ENCODE data around the gene PROK1.

PROK1 gene

DNA sequence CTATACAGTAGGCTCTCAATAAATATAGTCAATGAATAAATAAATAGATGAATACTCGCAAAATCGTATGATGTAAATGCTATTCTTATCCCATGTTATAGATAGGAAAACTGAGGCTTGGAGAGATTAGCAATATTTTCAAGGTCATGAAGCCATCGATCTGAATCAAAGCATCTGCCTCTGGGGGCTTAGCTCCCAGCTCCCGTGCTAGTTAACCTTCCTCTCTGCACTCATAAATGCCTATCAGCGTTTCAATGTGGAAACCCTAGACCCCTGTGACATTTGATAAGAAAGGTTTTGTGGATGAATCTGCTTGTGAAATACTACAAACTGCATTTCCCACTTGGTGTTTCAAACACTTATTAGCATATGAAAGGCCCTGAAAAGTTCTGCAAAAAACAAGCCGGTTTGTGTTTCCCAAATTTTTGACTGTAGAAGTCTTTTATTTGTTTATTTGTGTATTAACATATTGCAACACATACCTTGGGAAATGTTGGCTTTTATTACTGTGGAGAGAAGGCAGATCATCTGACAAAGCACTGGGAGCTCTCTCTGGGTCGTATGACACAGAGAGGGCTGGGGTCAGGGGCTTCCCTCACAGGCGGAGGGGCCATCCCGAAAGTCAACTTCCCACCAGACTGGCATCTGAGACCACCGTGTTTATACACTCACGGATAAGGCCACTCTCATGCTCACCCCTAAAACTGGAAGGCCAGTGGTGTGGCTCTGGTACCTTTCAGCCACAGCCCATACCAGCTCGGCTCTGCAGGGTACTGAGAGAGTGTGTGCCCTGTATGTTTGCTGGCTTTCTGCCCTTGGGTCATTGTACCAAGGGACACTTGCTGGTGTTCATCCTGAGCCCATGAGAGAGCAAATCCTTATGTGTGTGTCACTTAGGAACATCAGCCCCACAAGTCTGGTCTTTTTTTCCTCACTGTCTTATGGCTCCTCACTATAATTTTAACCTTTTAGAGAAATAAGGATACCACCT is 993 bp upstream of the PROK1 start:
- no peak overlapping the region for H3K27ac ChIP-seq
- no peak for TF ChIP-seq CTCF (conservative IDR thresholded peaks at IDR 0.05)

GRCh38 chr1:110452330-110452729 is 1.4 kb downstream of the PROK1 start:
- no peak for TF ChIP-seq CTCF (conservative IDR thresholded peaks at IDR 0.05)
- H3K27ac ChIP-seq, result no peak overlapping the region

- no peak overlapping the region for H3K27ac ChIP-seq
- no peak for TF ChIP-seq CTCF (conservative IDR thresholded peaks at IDR 0.05)
Observed at GRCh38 chr1:110453829-110454228, 2.9 kb downstream of the PROK1 start.

- no peak for TF ChIP-seq CTCF (conservative IDR thresholded peaks at IDR 0.05)
- H3K27ac ChIP-seq, result no peak overlapping the region
Observed at GRCh38 chr1:110454328-110454727, 3.4 kb downstream of the PROK1 start.

- TF ChIP-seq CTCF (conservative IDR thresholded peaks at IDR 0.05), result no peak
- no peak overlapping the region for H3K27ac ChIP-seq
Observed at GRCh38 chr1:110455151-110455550, 4.2 kb downstream of the PROK1 start.

- no peak for TF ChIP-seq CTCF (conservative IDR thresholded peaks at IDR 0.05)
- no peak overlapping the region for H3K27ac ChIP-seq
Observed at GRCh38 chr1:110457206-110457605, 6.3 kb downstream of the PROK1 start.

DNA sequence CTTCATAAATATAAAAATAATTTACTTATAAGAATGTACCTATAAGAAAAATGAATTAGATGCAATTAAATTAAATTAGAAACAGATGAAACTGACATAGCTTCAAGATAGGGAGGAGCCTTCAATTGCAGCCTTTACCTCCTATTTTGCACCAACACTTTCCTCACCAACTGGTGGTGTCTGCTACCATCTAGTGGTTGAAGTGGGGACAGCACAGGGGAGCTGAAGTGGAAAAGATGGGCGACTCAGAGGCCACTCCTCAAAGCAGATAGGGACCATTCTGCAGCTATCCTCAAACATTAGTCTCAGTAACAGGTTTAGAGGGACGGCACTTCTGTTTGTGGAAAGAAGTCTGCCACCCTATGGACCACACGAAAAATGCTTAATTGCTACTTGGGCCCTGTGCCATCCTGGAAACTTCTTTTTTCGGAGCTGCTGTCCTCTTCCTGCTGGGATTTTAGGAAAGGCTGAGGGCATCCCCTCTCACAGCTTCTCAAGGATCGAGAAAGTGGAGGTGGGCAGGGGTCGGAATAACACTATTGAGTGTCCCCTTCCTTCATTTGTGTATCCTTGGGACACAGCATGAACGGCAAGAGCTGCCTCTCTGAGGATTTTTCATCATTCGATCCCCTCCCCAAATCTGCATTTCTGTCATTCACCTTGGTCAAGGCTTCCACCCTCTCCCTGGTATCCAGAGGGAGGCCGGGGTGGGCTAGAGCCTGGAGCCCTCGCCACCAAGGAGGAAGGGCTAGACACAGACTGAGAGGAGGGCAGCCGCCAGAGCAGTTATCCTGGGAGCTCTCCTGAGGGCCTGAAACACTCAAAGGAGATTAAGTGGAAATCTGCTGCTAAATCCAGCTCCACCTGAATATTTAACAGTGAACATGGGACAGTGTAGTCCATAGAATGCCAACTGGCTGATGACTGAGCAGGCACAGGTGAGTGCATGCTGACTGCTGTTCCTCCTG is 9.6 kb downstream of the PROK1 start:
- TF ChIP-seq CTCF (conservative IDR thresholded peaks at IDR 0.05), result peak; percentile 92

More for the DNA sequence above, 9.6 kb downstream of the PROK1 start:
- no peak overlapping the region for H3K27ac ChIP-seq

All from VCaP (cell line).